GM23338 (cell line): ENCODE results near the gene RNF135. TPM values are rescaled to one million over a fixed set of nuclear protein-coding genes. Genes with fewer than 3 reads are reported as not detected.
"Not testable (repeated sequence)": the region's sequence is repeated elsewhere in the genome, so short reads cannot be mapped to it uniquely, and the experiment has no call there.

Source experiments
- ATAC-seq: fragments of 200-7000 bp; cut with Tn5 transposase; 3 replicates; pipeline ENCODE4 v1.9.1; 2020
- DNase-seq: peaks from one replicate; pipeline ENCODE4 v3.0.0-alpha.2; 2015; ENCODE audit warnings: low spot score
- H2AFZ ChIP-seq: fragments of 200-600 bp; sonication (generic); 2 replicates; pipeline ENCODE4 v1.8.0; 2016; ENCODE audit warnings: antibody characterized with exemption, mild to moderate bottlenecking, moderate library complexity
- H3F3A ChIP-seq: fragments of 200-600 bp; sonication (generic); replicated peaks from 2 replicates; pipeline ENCODE4 v1.8.0; 2017; ENCODE audit warnings: antibody characterized with exemption, mixed run types, low read depth
- H3K27ac ChIP-seq: fragments of 200-600 bp; sonication (generic); 2 replicates; pipeline ENCODE4 v1.6.1; 2016; ENCODE audit warnings: low read depth
- H3K27me3 ChIP-seq: fragments of 200-600 bp; sonication (generic); 2 replicates; pipeline ENCODE4 v1.8.0; 2016; ENCODE audit warnings: mild to moderate bottlenecking, mixed run types, moderate library complexity; ENCODE audit not compliant: insufficient read depth
- H3K36me3 ChIP-seq: fragments of 200-600 bp; sonication (generic); 2 replicates; pipeline ENCODE4 v1.8.0; 2016; ENCODE audit warnings: mild to moderate bottlenecking; ENCODE audit not compliant: insufficient read depth
- H3K4me1 ChIP-seq: fragments of 200-600 bp; sonication (generic); 2 replicates; pipeline ENCODE4 v1.8.0; 2016; ENCODE audit warnings: mild to moderate bottlenecking, moderate library complexity; ENCODE audit not compliant: insufficient read depth
- H3K4me2 ChIP-seq: fragments of 200-600 bp; sonication (generic); 2 replicates; pipeline ENCODE4 v1.7.1; 2017; ENCODE audit warnings: mixed run types
- H3K4me3 ChIP-seq: fragments of 200-600 bp; sonication (generic); 2 replicates; pipeline ENCODE4 v1.6.1; 2016; ENCODE audit warnings: mixed run types
- H3K79me2 ChIP-seq: fragments of 200-600 bp; sonication (generic); replicated peaks from 2 replicates; pipeline ENCODE4 v1.8.0; 2017; ENCODE audit warnings: mild to moderate bottlenecking; ENCODE audit not compliant: insufficient read depth
- H3K9me2 ChIP-seq: fragments of 200-600 bp; sonication (generic); 2 replicates; pipeline ENCODE4 v1.8.0; 2017; ENCODE audit not compliant: insufficient read depth
- H4K20me1 ChIP-seq: fragments of 200-600 bp; sonication (generic); replicated peaks from 2 replicates; pipeline ENCODE4 v1.8.0; 2017; ENCODE audit warnings: mild to moderate bottlenecking; ENCODE audit not compliant: insufficient read depth
- H3K27ac Mint-ChIP-seq: 2 replicates; pipeline ENCODE4 v1.8.0; 2020; ENCODE audit warnings: inconsistent platforms, mild to moderate bottlenecking, moderate library complexity, mixed read lengths
- H3K27me3 Mint-ChIP-seq: 3 replicates; pipeline ENCODE4 v1.8.0; 2022; ENCODE audit warnings: low read depth, mild to moderate bottlenecking, moderate library complexity, mixed read lengths, inconsistent platforms; ENCODE audit not compliant: insufficient read depth, poor library complexity
- H3K36me3 Mint-ChIP-seq: 3 replicates; pipeline ENCODE4 v1.8.0; 2021; ENCODE audit warnings: low read depth, mild to moderate bottlenecking, inconsistent platforms, moderate library complexity, mixed read lengths
- H3K4me1 Mint-ChIP-seq: 3 replicates; pipeline ENCODE4 v1.8.0; 2020; ENCODE audit warnings: mild to moderate bottlenecking, inconsistent platforms, mixed read lengths
- H3K4me3 Mint-ChIP-seq: 3 replicates; pipeline ENCODE4 v1.8.0; 2021; ENCODE audit warnings: moderate library complexity, mild to moderate bottlenecking, inconsistent platforms, mixed read lengths
- H3K9me3 Mint-ChIP-seq: 3 replicates; pipeline ENCODE4 v1.8.0; 2020; ENCODE audit warnings: moderate library complexity, mild to moderate bottlenecking, inconsistent platforms, mixed read lengths
- CREB1 ChIP-seq: fragments of 250-450 bp; sonication (Bioruptor Pico); IDR thresholded peaks from 2 replicates; pipeline ENCODE4 v1.5.0; 2020; ENCODE audit warnings: low read depth, mild to moderate bottlenecking, moderate library complexity
- JUNB ChIP-seq: IDR thresholded peaks from one replicate; pipeline ENCODE4 v1.6.1; 2016; ENCODE audit warnings: antibody characterized with exemption; ENCODE audit not compliant: unreplicated experiment
- NANOG ChIP-seq: IDR thresholded peaks from 2 replicates; pipeline ENCODE4 v1.6.1; 2016; ENCODE audit warnings: antibody characterized with exemption, borderline replicate concordance
- polyA plus RNA-seq: library from polyadenylated mRNA; unstranded; fragments of >200 nt; fragmentation: Nextera tagmentation; extraction: Ambion mirVana; gene quantifications from 2 replicates; pipeline ENCODE4 v1.2.1, GENCODE V29; 2016
- total RNA-seq: library from RNA; depleted of rRNA; stranded (reverse); fragments of >200 nt; shearing (Covaris generic); gene quantifications from 2 replicates; pipeline ENCODE4 v1.2.3, GENCODE V29; 2014
- TF ChIP-seq, protein P1 (sequence below): IDR thresholded peaks from one replicate; pipeline ENCODE4 v1.6.1; 2018; ENCODE audit warnings: antibody characterized with exemption; ENCODE audit not compliant: unreplicated experiment

RNF135 gene
- total and polyA plus RNA-seq, 2 experiments from 2014 or later: 9.4 to 9.8 TPM

DNA sequence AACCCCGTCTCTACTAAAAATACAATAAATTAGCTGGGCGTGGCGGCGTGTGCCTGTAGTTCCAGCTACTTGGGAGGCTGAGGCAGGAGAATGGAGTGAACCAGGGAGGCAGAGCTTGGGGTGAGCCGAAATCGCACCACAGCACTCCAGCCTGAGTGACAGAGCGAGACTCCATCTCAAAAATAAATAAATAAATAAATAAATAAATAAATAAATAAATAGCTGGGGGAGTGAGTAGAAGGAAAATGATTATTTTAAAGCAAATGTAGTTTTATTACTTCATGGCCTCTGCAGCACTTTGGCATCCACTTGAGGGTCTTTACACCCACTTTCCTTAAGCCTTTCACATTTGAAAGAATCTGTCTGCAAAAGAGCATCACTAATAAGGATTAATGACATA, 70.0 kb downstream of the RNF135 start:
- not testable (repeated sequence) for H4K20me1 ChIP-seq, H3K4me3 ChIP-seq, H3K27me3 ChIP-seq, DNase-seq, H3F3A ChIP-seq, H3K4me1 ChIP-seq, H3K27ac ChIP-seq, H3K9me2 ChIP-seq, ATAC-seq, H3K9me3 Mint-ChIP-seq, H3K27ac Mint-ChIP-seq, H3K4me2 ChIP-seq, H2AFZ ChIP-seq, H3K4me1 Mint-ChIP-seq, H3K36me3 Mint-ChIP-seq, H3K36me3 ChIP-seq, H3K27me3 Mint-ChIP-seq, H3K79me2 ChIP-seq, H3K4me3 Mint-ChIP-seq

DNA sequence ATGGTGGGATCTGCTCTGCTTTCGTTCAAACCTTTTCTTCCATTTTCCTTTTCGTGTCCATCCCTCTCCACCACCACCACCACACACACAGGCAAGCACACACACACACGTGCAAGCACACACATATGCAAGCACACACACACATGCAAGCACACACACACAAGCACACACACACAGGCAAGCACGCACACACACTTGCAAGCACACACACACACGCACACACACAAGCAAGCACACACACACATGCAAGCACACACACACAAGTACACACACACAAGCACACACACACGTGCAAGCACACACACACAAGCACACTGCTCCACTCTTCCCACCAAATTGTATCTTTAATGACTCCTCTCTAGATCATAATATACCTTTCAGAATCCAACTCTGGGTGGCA, 71.5 kb downstream of the RNF135 start:
- not testable (repeated sequence) for H4K20me1 ChIP-seq, H3K4me1 Mint-ChIP-seq, ATAC-seq, H3K27me3 Mint-ChIP-seq, H3K36me3 Mint-ChIP-seq, H3K27ac Mint-ChIP-seq, H2AFZ ChIP-seq, H3K4me2 ChIP-seq, DNase-seq, H3K27me3 ChIP-seq, H3K9me2 ChIP-seq, H3K4me1 ChIP-seq, H3K79me2 ChIP-seq, H3K36me3 ChIP-seq, H3K4me3 Mint-ChIP-seq, H3K27ac ChIP-seq, H3K4me3 ChIP-seq, H3K9me3 Mint-ChIP-seq, H3F3A ChIP-seq

DNA sequence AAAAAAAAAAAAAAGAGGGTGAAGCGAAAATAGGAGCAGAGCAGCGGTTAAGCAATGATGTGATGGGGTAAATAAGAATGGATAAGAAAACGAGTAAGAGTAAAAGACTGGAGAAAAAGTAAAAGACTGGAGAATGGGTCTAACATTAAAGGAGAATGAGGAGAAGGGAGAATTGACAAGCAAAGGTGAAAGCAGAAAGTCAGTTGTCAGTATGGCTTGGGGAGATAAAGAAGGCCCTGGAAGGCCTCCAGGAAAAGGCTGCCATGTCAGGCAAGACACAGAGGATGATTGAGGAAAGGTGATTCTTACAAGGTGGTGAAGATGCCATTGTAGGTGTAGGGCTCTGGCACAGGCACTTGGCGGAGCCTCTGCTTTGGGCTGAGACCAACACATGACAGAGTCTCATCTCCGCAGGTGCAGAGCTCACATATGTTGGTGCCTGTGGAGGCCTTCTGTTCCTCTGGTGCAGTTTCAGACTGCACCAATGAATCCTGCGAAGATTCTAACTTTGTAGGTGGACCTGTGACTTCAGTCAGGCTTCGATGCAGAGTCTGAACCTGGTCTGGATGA, 76.1 kb downstream of the RNF135 start:
- not testable (repeated sequence) for H2AFZ ChIP-seq, H3F3A ChIP-seq, H3K4me3 Mint-ChIP-seq, H3K4me1 ChIP-seq, H3K36me3 Mint-ChIP-seq, H3K27ac Mint-ChIP-seq, H4K20me1 ChIP-seq, H3K36me3 ChIP-seq, H3K79me2 ChIP-seq, H3K27ac ChIP-seq, ATAC-seq, DNase-seq, H3K27me3 Mint-ChIP-seq, H3K4me2 ChIP-seq, H3K4me3 ChIP-seq, H3K27me3 ChIP-seq, H3K4me1 Mint-ChIP-seq, H3K9me2 ChIP-seq
- peaks cover 18% of the 10 kb centered on the region; the same call in 2 of the 3 replicates for H3K9me3 Mint-ChIP-seq

DNA sequence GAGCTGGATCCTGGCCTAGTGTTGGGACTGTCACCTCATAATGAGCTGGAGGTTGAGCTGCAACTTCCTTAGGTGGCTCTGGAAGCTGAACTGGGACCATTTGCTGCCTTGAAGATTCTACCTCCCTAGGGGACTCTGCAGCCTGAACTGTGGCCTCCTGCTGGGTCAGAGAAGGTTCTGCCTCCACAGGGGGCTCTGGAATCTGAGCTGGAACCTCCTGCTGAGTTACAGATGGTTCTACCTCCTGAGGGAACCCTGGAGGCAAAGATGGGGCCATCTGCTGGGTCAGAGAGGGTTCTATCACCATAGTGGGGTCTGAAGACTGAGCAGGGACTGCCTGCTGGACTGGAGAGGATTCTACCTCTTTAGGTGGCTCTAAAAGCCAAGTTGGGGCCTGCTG, 77.3 kb downstream of the RNF135 start:
- Mint-ChIP-seq H3K9me3 (peaks cover 18% of the 10 kb centered on the region; the same call in 2 of the 3 replicates), H3K4me3 (no peak overlapping the region), H3K27me3 (peaks cover 4% of the 10 kb centered on the region), H3K36me3 (no peaks in the 10 kb centered on the region; the same call in 2 of the 3 replicates), H3K4me1 (no peaks in the 10 kb centered on the region; the same call in 2 of the 3 replicates), H3K27ac (no peak overlapping the region)
- Histone ChIP-seq H3K27me3 (no peaks in the 10 kb centered on the region), H3F3A (no peaks in the 10 kb centered on the region), H4K20me1 (no peaks in the 10 kb centered on the region), H3K4me2 (no peak overlapping the region), H2AFZ (no peak overlapping the region), H3K36me3 (no peaks in the 10 kb centered on the region), H3K4me1 (no peaks in the 10 kb centered on the region), H3K4me3 (no peak overlapping the region), H3K9me2 (peaks cover 2% of the 10 kb centered on the region; the same call in 1 of the 2 replicates), H3K79me2 (no peaks in the 10 kb centered on the region), H3K27ac (no peak overlapping the region)
- DNase-seq: no peak
- ATAC-seq: no peak
- TF ChIP-seq, protein P1, sequence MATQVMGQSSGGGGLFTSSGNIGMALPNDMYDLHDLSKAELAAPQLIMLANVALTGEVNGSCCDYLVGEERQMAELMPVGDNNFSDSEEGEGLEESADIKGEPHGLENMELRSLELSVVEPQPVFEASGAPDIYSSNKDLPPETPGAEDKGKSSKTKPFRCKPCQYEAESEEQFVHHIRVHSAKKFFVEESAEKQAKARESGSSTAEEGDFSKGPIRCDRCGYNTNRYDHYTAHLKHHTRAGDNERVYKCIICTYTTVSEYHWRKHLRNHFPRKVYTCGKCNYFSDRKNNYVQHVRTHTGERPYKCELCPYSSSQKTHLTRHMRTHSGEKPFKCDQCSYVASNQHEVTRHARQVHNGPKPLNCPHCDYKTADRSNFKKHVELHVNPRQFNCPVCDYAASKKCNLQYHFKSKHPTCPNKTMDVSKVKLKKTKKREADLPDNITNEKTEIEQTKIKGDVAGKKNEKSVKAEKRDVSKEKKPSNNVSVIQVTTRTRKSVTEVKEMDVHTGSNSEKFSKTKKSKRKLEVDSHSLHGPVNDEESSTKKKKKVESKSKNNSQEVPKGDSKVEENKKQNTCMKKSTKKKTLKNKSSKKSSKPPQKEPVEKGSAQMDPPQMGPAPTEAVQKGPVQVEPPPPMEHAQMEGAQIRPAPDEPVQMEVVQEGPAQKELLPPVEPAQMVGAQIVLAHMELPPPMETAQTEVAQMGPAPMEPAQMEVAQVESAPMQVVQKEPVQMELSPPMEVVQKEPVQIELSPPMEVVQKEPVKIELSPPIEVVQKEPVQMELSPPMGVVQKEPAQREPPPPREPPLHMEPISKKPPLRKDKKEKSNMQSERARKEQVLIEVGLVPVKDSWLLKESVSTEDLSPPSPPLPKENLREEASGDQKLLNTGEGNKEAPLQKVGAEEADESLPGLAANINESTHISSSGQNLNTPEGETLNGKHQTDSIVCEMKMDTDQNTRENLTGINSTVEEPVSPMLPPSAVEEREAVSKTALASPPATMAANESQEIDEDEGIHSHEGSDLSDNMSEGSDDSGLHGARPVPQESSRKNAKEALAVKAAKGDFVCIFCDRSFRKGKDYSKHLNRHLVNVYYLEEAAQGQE: no peak
- TF ChIP-seq JUNB (no peak), CREB1 (CRISPR knock-in tag) (no peak), NANOG (no peak)
